HG03571 (cell line): ENCODE results near the gene PCED1B.
A peak's percentile ranks its signal among the peaks of the same experiment; 100 is the strongest.
"Not testable (repeated sequence)": the region's sequence is repeated elsewhere in the genome, so short reads cannot be mapped to it uniquely, and the experiment has no call there.

ENCODE experiments used
- ATAC-seq: cut with Tn5 transposase; IDR thresholded peaks from one replicate; pipeline ENCODE4 v1.9.1; 2021; ENCODE audit not compliant: unreplicated experiment

PCED1B gene

DNA sequence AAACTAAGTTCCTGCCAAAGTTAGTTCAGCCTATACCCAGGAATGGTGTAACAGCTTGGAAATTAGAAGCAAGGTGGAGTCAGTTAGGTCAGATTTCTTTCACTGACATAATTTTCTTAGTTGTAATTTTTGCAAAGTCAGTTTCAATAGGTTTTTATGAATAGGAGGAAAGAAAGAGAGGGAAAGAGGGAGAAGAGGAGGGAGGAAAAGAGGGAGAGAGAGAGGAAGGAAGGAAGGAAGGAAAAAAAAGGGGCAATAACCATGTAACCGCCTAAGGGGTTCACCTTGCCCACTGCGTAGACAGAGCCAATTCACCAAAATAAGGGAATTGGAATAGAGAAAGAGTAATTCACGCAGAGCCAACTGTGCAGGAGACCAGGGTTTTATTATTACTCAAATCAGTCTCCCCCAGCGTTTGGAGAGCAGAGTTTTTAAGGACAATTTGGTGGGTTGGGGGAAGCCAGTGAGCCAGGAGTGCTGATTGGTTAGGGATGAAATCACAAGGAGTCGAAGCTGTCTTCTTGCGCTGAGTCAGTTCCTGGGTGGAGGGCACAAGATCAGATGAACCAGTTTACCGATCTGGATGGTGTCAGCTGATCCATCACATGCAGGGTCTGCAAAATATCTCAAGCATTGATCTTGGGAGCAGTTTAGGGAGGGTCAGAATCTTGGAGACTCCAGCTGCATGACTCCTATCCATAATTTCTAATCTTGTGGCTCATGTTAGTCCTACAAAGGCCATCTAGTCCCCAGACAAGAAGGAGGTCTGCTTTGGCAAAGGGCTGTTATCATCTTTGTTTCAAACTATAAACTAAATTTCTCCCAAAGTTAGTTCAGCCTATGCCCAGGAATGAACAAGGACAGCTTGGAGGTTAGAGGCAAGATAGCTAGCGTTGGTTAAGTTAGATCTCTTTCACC, 126.4 kb downstream of the PCED1B start:
- ATAC-seq, result no peak

DNA sequence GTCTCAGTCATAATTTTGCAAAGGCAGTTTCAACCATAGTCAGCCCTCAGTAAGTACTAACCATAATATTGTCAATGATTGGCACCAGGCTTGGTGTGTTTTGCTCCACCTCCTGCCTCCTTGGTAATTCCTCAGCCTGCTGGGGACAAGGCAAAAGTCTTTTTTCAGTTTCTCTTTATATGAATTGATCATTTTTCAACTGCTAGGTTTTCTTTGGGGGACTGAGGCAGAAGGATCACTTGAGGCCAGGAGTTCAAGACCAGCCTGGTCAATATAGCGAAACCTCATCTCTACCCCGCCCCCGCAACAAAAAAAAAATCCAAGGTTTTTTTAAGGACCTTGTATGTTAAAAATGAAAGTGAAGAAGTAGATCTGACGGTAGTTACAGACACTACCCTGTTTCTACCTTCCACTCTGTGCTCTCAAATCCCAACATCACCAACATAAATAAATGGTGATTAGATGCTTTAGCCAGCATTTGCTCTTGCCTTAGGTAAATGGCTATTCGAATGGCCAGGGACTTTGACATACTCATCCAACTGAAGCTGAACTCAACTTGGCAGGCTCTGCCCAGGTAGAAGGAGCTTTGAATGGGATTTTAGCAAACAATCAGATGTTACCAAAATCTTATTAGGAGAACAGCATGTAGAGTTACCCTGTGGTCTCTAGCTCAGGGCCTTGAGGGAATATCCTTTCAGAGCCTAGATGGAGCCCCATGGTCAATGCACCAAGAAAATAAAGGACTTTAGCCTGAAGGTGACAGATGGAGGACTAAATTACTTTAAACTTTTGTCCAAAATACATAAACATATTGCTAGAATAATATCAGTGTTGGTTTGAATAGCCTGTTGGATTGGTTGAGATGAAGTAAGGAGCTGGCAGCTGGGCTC, 127.3 kb downstream of the PCED1B start:
- ATAC-seq, result no peak

DNA sequence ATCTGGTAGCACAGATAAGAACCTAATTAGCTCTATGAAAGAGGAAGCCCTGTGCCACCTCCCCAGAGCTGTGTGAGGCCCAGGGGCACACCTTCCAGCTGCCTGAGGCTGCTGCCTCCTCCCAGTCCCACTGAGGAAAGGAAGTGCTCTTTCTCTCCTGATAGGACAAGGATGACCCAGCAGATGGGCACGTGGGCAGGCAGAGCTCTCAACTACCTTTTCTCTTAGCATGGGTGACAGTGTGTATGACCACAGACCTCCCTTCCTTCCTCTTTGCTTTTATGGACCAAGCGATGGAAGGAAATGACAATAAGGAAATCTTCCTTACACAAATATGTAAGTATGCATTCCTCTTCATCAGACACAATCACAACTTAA, 127.9 kb downstream of the PCED1B start:
- ATAC-seq, result peak; percentile 56

DNA sequence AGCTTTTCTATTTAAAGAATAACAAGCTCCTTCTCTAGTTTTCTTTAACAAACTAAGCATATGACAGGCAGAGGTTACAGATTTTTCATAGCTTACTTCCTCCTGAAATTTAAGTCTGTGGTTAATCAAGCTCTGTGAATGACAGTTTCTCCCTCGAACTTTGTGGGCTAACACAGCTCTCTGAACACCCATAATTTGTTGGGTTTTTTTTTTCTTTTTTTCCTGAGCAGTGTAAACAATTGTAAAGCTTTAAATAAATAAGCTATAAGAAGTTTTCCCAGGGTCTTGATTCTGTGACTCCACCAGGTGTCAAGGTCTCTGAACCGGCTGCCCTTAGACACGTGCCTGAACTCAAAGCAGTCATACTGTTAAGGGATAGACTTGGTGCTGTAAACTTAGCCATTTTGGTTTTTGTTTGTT, 128.4 kb downstream of the PCED1B start:
- ATAC-seq, result peak; percentile 74

DNA sequence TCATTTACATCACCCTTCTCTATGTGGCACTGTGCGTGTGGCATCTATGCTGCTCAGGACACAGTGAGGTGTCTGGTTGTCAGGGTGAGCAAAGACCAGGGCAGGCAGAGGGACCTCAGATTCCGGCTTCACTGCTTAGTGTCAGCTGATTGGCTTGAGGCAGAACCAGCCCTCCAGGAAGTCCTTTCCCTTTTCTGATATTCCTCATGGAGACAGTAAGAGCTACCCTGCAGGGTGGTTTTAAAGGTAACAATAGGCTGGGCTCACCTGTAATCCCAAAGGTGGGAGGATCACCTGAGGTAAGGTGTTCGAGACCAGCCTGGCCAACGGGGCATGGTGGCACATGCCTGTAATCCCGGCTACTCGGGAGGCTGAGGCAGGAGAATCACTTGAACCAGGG, 129.6 kb downstream of the PCED1B start:
- no peak for ATAC-seq

DNA sequence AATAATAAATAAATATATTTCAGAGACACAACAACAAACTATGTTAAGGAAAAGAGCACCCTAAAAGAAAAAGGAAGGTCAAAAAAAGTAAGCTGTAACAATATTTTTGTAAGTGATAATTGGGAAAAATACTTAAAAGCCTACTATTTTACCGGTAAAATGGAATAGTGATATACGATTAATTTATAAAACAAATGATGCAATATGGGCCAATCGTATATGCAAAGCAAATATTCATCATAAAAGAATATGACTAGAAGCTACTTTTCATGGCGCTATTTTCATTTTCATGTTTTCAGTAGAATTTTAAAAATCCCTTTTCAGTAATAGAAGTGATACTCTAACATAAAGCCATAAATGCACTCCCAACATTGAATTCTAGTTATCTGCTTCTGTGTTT, 131.4 kb downstream of the PCED1B start:
- ATAC-seq, result no peak

DNA sequence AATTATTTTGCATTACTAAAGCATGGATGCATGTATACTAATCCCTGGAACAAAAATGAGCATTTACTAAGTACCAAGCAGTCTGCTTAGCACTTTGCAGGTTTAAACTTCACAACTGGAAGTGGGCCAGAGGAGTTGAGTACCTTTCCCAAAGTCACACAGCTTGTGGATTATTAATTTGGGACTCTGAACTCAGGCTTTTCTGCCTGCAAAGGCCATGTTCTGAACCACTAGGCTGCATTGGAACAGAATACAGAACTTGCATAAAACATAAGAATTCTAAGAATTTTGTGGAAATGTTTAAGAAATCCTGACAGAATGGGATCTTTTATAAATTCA, 133.2 kb downstream of the PCED1B start:
- no peak for ATAC-seq

DNA sequence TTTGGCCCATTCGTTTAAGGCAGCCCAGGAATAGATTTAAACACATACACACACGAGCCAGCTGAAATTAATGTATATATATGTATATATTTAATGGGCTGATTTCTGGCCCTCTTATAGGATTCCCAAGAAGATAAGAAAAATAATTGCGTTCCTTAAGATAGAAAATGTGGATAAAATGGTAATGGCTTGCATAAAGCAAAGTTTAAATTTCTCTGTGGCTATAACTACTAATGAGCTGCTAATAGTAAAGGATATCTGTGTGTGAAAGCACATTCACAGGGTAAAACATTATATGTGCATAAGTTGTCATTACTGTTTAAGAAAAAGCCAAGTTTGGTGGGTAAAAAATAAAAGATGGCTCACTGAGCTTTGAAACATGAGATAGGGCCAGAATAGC, 134.0 kb downstream of the PCED1B start:
- no peak for ATAC-seq

DNA sequence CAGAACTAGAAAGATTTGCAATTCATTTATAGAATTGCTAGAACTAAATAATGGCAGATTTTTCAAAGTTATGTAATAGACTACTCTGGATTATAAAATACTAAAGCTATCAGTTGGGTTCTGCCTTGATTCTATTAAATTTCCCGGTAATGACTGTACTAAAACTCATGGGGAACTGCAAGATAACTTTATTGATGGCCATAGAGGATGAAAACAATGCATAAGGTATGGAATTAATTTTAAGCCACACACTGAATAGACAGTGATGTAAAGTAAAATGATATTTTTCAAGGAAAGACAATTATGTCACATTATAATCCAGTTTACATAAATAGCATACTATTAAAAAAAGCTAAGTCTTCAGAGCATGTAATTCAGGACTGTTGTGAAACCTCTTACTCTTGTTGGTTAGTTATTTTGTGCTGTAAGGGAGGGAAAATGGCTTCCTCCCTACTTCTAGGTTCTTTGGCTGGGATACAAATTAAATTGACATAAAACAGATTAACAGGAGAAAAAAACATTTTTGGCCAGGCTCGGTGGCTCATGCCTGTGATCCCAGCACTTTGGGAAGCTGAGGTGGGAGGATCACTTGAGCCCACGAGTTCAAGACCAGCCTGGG, 134.7 kb downstream of the PCED1B start:
- ATAC-seq, result no peak

DNA sequence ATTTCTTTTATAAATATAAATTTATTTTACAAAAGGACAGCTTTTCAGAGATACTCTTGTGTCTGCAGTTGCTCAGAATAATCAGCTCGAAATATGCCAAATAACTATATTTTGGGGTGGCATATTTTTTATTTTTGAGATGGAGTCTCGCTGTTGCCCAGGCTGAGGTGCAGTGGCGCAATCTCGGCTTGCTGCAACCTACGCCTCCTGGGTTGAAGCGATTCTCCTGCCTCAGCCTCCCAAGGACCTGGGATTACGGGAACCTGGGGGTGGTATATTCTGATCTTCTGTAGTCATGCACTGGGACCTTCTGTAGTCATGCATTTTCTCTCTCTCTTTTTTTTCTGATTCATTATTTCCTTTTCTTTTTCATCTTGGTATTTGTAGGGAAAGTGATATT, 135.3 kb downstream of the PCED1B start:
- no peak for ATAC-seq

DNA sequence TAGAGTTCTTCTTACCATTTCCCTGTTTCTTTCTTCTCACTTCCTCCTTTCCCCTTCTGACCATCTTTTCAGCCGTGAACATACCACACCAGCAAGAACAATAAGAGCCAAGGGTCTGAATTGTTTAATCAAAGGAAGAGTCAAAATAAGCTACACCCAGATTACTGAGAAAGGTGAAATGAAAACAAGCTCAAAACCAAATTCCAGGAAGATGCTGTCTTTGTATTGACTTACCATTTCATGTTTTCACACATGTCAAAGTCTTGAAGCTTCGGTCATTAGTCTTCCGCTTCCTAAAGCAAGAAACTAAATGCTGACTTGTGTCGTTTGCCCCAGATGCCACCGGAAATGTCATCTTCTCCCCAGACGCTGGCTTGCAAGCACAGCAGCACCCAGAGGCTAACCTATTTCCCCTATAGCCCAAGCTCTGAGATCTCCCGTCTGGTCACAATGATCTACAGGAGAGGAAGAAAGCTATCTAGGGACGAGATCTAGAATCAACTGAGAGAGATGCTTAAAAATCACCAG, 136.8 kb downstream of the PCED1B start:
- ATAC-seq, result peak; percentile 69

DNA sequence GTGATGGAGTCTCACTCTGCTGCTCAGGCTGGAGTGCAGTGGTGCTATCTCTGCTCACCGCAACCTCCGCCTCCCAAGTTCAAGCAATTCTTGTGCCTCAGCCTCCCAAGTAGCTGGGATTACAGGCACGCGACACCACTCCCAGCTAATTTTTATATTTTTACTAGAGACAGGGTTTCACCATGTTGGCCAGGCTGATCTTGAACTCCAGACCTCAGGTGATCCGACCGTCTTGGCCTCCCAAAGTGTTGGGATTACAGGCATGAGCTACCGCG, 138.1 kb downstream of the PCED1B start:
- not testable (repeated sequence) for ATAC-seq

DNA sequence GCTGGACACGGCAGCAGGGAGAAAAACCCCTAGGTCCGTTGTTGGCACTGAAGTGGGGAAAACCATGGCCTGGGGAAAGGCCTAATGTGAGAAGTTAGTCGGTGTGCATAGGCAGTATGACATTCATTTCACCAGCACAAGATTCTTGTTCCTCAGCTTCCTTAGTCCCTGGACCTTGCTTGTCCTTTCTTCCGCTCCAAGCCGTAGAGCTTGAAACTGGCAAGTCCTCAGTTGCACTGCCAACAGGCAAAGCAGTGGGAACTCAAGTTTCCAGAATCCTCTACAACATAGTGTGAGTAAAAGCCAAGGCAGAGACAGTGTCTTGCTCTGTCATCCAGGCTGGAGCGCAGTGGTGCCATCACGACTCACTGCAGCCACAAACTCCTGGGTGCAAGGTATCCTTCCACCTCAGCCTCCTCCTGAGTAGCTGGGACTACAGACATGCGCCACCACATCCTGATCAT, 138.8 kb downstream of the PCED1B start:
- ATAC-seq, result no peak

DNA sequence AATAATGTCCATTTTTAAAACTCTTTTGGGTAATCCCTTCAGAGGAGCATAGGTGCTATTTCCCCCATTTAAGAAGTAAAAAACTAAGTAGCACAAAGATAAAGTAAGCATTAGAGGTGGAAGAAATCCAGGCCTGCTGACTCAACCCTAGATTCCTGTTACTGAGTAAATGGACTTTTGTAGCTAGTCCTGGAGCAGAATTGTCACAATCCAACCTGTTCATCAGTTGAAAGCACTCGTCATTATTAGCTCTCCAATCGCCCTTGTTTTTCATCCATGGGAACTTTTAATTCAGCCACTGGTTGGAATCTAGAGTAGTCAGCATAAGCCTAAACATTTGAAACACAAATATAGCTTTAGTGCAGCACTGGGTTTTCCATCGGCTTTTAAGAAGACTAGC, 139.8 kb downstream of the PCED1B start:
- no peak for ATAC-seq

DNA sequence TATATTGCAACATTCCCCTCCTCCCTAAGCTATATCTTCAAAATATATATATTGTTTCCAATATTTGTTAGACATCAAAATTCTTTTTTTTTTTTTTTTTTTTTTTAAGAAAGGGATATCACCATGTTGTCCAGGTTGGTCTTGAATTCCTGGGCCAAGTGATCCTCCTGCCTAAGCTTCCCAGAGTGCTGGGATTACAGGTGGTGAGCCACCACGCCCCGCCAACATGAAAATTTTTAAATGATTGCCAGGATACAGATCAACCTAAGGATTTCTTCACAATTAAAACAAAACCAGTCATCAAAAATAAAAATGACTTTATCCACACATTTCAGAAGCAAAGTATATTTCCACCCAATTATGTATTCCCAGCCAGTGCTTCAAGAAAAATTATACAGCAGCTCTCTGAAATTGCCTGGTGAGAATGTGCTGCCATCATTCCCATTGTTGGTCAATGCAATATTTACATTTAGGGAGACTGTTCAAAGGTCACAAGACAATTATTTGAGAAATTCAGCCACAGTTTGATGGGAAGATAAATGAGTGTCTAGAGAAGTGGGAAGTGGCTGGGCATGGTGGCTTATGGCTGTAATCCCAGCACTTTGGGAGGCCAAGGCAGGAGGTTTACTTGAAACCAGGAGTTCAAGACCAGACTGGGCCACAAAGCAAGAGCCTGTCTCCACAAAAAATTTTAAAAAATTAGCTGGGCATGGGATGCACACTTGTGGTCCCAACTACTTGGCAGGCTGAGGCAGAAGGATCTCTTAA, 142.0 kb downstream of the PCED1B start:
- ATAC-seq, result no peak

DNA sequence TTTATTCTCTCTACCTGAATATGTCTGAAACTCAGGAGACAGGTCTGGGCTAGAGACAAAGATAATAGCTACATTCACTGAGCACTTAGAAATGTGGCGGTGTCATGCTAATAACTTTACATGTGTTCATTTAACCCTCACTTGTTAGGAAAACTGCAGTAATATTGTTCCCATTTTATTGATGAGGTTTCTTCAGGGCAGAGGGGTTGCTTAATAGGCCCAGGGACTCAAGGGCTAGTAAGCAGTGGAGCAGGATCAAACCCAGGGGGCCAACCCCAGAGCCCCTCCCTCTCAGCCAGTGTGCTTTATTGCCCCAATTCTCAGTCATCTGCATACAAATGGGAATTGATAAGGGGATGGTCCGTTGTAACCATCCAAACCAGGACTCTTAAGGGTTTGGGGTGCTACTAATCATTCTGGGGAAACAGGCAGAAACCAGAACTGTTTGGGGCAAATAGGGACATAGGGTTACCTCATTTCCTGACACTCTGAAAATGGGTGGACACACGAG, 143.2 kb downstream of the PCED1B start:
- ATAC-seq, result no peak

DNA sequence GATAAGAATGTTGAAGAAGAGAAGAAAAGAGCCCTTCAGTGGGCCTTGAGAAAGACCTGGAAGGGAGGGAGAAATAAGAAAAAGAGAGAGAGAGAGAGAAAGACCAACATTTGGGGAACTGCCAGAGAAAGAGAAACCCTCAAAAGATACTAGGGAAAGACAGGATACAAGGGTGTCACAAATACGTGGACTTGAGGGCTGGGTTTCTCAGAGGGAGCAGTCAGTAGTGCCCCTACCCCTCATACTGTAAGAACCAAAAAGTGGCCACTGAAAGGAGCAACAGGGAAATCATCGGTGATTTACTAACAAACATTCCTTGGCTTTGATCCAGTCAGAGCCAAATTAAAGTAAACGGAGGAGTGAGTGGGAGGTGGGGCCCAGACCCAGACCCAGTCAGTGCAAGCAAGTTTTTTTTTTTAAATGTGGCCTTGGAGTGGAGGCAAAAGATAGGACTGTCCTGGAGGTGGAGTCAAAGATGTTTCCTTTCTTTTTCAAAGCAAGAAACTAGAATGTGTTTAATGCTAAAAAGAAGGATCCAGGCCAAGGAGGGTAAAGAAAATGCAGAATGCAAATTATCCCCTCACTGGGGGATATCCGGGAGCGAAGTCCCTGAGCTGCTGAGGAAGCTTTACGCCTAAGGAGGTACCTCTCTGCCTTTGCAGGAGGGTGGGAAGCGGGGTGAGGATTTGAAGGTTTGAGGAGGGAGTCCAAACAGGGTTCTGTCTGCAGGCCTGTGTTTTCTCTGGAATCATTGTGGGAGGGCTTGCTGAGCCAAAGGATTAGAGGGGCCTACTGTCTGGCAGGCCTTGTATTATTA, 143.8 kb downstream of the PCED1B start:
- ATAC-seq, result no peak

DNA sequence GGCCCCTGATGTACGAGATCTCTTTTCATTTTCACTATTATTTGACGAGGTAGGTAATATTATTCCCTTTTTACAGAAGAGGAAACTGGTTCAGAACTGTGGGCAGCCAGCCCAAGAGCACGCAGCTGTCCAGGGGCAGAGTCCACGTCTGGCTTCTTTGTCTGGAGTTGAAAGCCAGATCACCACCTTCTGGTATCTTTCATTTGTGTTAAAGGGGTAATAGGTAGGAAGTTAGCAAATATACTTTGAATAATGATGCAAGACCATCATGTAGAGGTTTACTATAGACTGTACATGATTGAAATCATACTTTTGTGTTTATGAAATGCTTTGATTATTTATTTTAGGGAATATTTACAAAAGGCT, 144.4 kb downstream of the PCED1B start:
- no peak for ATAC-seq

DNA sequence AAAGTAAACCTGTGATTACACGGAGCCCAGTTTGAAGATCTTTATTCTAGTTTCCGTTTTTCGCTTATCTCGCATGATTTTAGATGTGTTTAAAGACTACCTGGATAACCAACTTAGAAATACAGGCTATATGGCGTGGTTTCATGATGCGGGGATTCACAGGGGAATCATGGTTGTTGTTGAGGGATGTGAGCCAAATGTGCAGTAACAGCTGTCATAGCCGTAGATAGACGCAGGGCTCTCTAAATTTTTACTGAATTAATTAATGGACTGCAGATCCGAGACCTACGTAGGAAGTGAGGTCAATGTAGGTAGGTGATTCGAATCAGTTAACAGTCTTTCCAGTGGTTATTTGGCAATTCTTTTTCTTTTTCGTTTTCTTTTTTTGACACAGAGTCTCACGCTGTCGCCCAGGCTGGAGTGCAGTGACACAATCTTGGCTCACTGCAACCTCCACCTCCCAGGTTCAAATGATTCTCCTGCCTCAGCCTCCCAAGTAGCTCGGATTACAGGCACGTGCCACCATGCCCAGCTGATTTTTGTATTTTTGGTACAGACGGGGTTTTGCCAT, 145.2 kb downstream of the PCED1B start:
- no peak for ATAC-seq
